OCI-LY1 (cell line): ENCODE measurements around the gene CASP1.
"Not testable (repeated sequence)": the region's sequence is repeated elsewhere in the genome, so short reads cannot be mapped to it uniquely, and the experiment has no call there.

Source experiments
- H2AFZ ChIP-seq: fragments of 200-600 bp; sonication (generic), shearing (Covaris generic); 2 replicates; pipeline ENCODE4 v1.6.0; 2014; ENCODE audit warnings: antibody characterized with exemption, mild to moderate bottlenecking, low read length
- H3F3A ChIP-seq: fragments of 200-600 bp; sonication (generic), shearing (Covaris generic); 2 replicates; pipeline ENCODE4 v1.6.0; 2014; ENCODE audit warnings: mild to moderate bottlenecking, antibody characterized with exemption, low read length, moderate library complexity; ENCODE audit not compliant: insufficient read depth
- H3K27ac ChIP-seq: fragments of 200-600 bp; sonication (generic); 2 replicates; pipeline ENCODE4 v1.5.1; 2014; ENCODE audit warnings: low read length, mixed run types, mild to moderate bottlenecking, low read depth; ENCODE audit not compliant: poor library complexity, severe bottlenecking
- H3K27me3 ChIP-seq: fragments of 200-600 bp; sonication (generic); 2 replicates; pipeline ENCODE4 v1.6.0; 2014; ENCODE audit warnings: antibody characterized with exemption, mild to moderate bottlenecking, low read length, moderate library complexity; ENCODE audit not compliant: insufficient read depth
- H3K36me3 ChIP-seq: fragments of 200-600 bp; sonication (generic); 2 replicates; pipeline ENCODE4 v1.6.1; 2014; ENCODE audit warnings: mild to moderate bottlenecking, antibody characterized with exemption, low read length, moderate library complexity, mixed read lengths; ENCODE audit not compliant: insufficient read depth
- H3K4me1 ChIP-seq: fragments of 200-600 bp; sonication (generic); 2 replicates; pipeline ENCODE4 v1.5.1; 2014; ENCODE audit warnings: mild to moderate bottlenecking, low read length, moderate library complexity; ENCODE audit not compliant: insufficient read depth, severe bottlenecking
- H3K4me2 ChIP-seq: fragments of 200-600 bp; sonication (generic), shearing (Covaris generic); 2 replicates; pipeline ENCODE4 v1.6.1; 2014; ENCODE audit warnings: low read length
- H3K4me3 ChIP-seq: fragments of 200-600 bp; sonication (generic); 2 replicates; pipeline ENCODE4 v1.5.1; 2014; ENCODE audit warnings: low read length, low read depth, mild to moderate bottlenecking, mixed read lengths; ENCODE audit not compliant: poor library complexity, severe bottlenecking
- H3K79me2 ChIP-seq: fragments of 200-600 bp; shearing (Covaris generic); 2 replicates; pipeline ENCODE4 v1.6.1; 2016; ENCODE audit warnings: mixed run types, low read length, mixed read lengths; ENCODE audit not compliant: insufficient read depth
- H3K9ac ChIP-seq: fragments of 200-600 bp; sonication (generic), shearing (Covaris generic); 2 replicates; pipeline ENCODE4 v1.6.1; 2014; ENCODE audit warnings: mild to moderate bottlenecking, low read length, mixed read lengths
- H3K9me2 ChIP-seq: fragments of 200-600 bp; sonication (generic), shearing (Covaris generic); 2 replicates; pipeline ENCODE4 v1.6.1; 2014; ENCODE audit warnings: low read depth, mild to moderate bottlenecking, low read length, mixed read lengths
- H3K9me3 ChIP-seq: fragments of 200-600 bp; shearing (Covaris generic); 2 replicates; pipeline ENCODE4 v1.6.1; 2014; ENCODE audit warnings: low read length, mixed read lengths
- H4K20me1 ChIP-seq: fragments of 200-600 bp; sonication (generic), shearing (Covaris generic); 2 replicates; pipeline ENCODE4 v1.6.0; 2016; ENCODE audit warnings: mild to moderate bottlenecking, low read length; ENCODE audit not compliant: insufficient read depth
- EZH2 ChIP-seq: fragments of 200-600 bp; sonication (generic), shearing (Covaris generic); IDR thresholded peaks from 2 replicates; pipeline ENCODE4 v1.8.0; 2017; ENCODE audit warnings: borderline replicate concordance, mixed run types, mild to moderate bottlenecking, antibody characterized with exemption, low read length, moderate library complexity, mixed read lengths
- TF ChIP-seq, protein P1 (sequence below): fragments of 200-600 bp; sonication (generic), shearing (Covaris generic); IDR thresholded peaks from 2 replicates; pipeline ENCODE4 v1.5.1; 2017; ENCODE audit warnings: mild to moderate bottlenecking, antibody characterized with exemption, low read length, moderate library complexity, mixed read lengths

The CASP1 gene

DNA sequence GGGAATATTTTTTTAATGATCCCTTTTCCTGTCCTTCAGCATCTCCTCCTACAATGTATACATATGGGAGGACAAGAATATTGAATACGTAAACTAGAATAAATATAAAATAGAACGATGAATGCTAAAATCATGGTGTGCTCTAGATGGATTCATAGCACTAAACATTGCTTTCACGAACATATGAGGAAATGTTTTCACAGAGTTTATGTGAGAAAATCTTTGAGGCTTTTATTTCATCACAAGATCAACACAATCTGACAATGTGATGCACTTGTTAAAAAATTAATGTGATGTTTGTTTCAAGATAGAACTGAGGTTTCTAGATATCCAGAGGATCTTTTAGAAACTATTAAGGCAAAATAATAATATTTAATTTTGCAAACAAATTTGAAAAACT lies 7.2 kb upstream of the CASP1 start:
- TF ChIP-seq, protein P1, sequence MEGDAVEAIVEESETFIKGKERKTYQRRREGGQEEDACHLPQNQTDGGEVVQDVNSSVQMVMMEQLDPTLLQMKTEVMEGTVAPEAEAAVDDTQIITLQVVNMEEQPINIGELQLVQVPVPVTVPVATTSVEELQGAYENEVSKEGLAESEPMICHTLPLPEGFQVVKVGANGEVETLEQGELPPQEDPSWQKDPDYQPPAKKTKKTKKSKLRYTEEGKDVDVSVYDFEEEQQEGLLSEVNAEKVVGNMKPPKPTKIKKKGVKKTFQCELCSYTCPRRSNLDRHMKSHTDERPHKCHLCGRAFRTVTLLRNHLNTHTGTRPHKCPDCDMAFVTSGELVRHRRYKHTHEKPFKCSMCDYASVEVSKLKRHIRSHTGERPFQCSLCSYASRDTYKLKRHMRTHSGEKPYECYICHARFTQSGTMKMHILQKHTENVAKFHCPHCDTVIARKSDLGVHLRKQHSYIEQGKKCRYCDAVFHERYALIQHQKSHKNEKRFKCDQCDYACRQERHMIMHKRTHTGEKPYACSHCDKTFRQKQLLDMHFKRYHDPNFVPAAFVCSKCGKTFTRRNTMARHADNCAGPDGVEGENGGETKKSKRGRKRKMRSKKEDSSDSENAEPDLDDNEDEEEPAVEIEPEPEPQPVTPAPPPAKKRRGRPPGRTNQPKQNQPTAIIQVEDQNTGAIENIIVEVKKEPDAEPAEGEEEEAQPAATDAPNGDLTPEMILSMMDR: no peak
- TF ChIP-seq EZH2: no peak
- no peak overlapping the region for H3K4me3 ChIP-seq
- no peak overlapping the region for H3K4me2 ChIP-seq
- no peaks in the 10 kb centered on the region for H3K4me1 ChIP-seq
- H3K9me2 ChIP-seq: no peaks in the 10 kb centered on the region
- no peaks in the 10 kb centered on the region for H3K9me3 ChIP-seq
- no peaks in the 10 kb centered on the region for H3K36me3 ChIP-seq
- no peaks in the 10 kb centered on the region for H3K79me2 ChIP-seq
- H2AFZ ChIP-seq: no peak overlapping the region
- H3K27me3 ChIP-seq: no peaks in the 10 kb centered on the region
- no peaks in the 10 kb centered on the region for H3F3A ChIP-seq
- no peak overlapping the region for H3K9ac ChIP-seq
- H4K20me1 ChIP-seq: no peaks in the 10 kb centered on the region
- H3K27ac ChIP-seq: no peak overlapping the region

DNA sequence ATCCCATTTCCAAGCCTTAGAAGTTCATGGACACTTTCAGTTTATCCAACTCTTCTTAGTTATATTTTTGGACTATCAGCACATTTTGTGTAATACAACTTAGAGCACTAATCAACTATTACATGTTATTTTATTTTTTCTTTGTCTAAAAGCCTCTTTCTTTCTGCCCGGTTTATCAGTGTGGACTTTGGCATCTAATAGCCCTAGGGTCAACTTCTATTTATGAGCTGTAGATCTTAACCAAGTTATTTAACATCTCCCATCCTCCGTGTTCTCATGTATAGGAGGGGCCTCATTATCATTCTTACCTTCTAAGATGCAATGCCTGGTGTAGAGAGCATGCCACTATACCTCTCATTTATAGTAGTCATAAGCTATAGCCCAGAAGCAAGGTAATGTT lies 5.8 kb upstream of the CASP1 start:
- no peaks in the 10 kb centered on the region for H3K9me3 ChIP-seq
- H3F3A ChIP-seq: no peaks in the 10 kb centered on the region
- H4K20me1 ChIP-seq: no peaks in the 10 kb centered on the region
- no peak overlapping the region for H3K4me3 ChIP-seq
- TF ChIP-seq, protein P1: no peak
- TF ChIP-seq EZH2: no peak
- H3K27ac ChIP-seq: no peak overlapping the region
- no peaks in the 10 kb centered on the region for H3K27me3 ChIP-seq
- no peaks in the 10 kb centered on the region for H3K79me2 ChIP-seq
- H3K4me1 ChIP-seq: no peaks in the 10 kb centered on the region
- H3K36me3 ChIP-seq: no peaks in the 10 kb centered on the region
- H2AFZ ChIP-seq: no peak overlapping the region
- H3K4me2 ChIP-seq: no peak overlapping the region
- no peak overlapping the region for H3K9ac ChIP-seq
- no peaks in the 10 kb centered on the region for H3K9me2 ChIP-seq

GRCh38 chr11:105034388-105034787 lies 556 bp downstream of the CASP1 start:
- H4K20me1 ChIP-seq, H3K4me1 ChIP-seq, H3K4me2 ChIP-seq, H3K36me3 ChIP-seq, H3K27me3 ChIP-seq, H3K9me2 ChIP-seq, H2AFZ ChIP-seq, H3K79me2 ChIP-seq, H3K9ac ChIP-seq, H3K4me3 ChIP-seq, H3F3A ChIP-seq, H3K9me3 ChIP-seq, H3K27ac ChIP-seq: not testable (repeated sequence)

DNA sequence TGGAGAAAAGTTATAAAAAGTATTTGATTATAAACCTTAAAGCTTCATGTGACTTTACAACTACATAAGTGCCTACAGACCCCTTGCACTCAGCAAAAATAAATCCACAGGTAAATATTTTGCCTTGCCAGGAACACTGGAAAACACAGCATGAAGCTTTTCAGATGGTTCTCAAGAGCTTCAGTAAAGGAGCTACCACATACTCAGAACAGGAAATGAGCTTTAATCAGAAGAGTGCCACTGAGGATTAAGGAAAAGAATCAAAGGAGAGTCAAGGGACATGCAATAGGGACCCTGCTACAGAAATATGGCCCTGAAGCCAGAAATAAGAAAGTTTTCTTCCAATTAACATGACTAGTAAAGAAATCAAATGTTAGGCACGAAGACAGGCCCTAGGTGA lies 1.2 kb downstream of the CASP1 start:
- Histone ChIP-seq H2AFZ (no peak overlapping the region), H3K27ac (no peak overlapping the region), H3K9me3 (no peaks in the 10 kb centered on the region), H3K4me3 (no peak overlapping the region), H3K9ac (no peak overlapping the region), H4K20me1 (no peaks in the 10 kb centered on the region), H3K79me2 (no peaks in the 10 kb centered on the region), H3K4me2 (no peak overlapping the region), H3K27me3 (no peaks in the 10 kb centered on the region), H3K36me3 (no peaks in the 10 kb centered on the region), H3K9me2 (no peaks in the 10 kb centered on the region), H3F3A (no peaks in the 10 kb centered on the region), H3K4me1 (no peaks in the 10 kb centered on the region)
- no peak for TF ChIP-seq EZH2
- TF ChIP-seq, protein P1: no peak
